Measurements from ENCODE around the gene CYP26C1.

Gene CYP26C1

GRCh38 chr10:93064874-93065660, 4.5 kb downstream of the CYP26C1 start:
- DNase-seq (ENCODE audit: low read depth in 2 of 2), result no peak

GRCh38 chr10:93065675-93066543, 5.3 kb downstream of the CYP26C1 start:
- no peak for DNase-seq (ENCODE audit: low read depth in 2 of 2)

- DNase-seq (ENCODE audit: low read depth in 2 of 2), result no peak
Observed at GRCh38 chr10:93066544-93066913, 5.9 kb downstream of the CYP26C1 start.

- no peak for DNase-seq (ENCODE audit: low read depth in 2 of 2)
Observed at GRCh38 chr10:93067443-93068365, 7.1 kb downstream of the CYP26C1 start.

GRCh38 chr10:93068411-93069244, 8.0 kb downstream of the CYP26C1 start:
- no peak for DNase-seq (ENCODE audit: low read depth in 2 of 2)

GRCh38 chr10:93069245-93069561, 8.6 kb downstream of the CYP26C1 start:
- DNase-seq (ENCODE audit: low read depth in 2 of 2), result no peak

- no peak for DNase-seq (ENCODE audit: low read depth in 2 of 2)
Observed at GRCh38 chr10:93070378-93071176, 10.0 kb downstream of the CYP26C1 start.

- no peak for DNase-seq (ENCODE audit: low read depth in 2 of 2)
Observed at GRCh38 chr10:93071177-93071472, 10.5 kb downstream of the CYP26C1 start.

- no peak for DNase-seq (ENCODE audit: low read depth in 2 of 2)
Observed at GRCh38 chr10:93071674-93072224, 11.2 kb downstream of the CYP26C1 start.

GRCh38 chr10:93072225-93072712, 11.7 kb downstream of the CYP26C1 start:
- DNase-seq (ENCODE audit: low read depth in 2 of 2), result no peak

- no peak for DNase-seq (ENCODE audit: low read depth in 2 of 2)
Observed at GRCh38 chr10:93072713-93073538, 12.3 kb downstream of the CYP26C1 start.

GRCh38 chr10:93073539-93074146, 13.0 kb downstream of the CYP26C1 start, which contains the start of gene CYP26A1:
Gene CYP26A1 (plus strand): TSS chr10:93073893. CDS start chr10:93073935, 42 bp downstream.
- no peak for DNase-seq (ENCODE audit: low read depth in 2 of 2)

- DNase-seq (ENCODE audit: low read depth in 2 of 2), result no peak
Observed at GRCh38 chr10:93074147-93074596, 13.6 kb downstream of the CYP26C1 start.

- no peak for DNase-seq (ENCODE audit: low read depth in 2 of 2)
Observed at GRCh38 chr10:93074597-93075368, 14.2 kb downstream of the CYP26C1 start.

- DNase-seq (ENCODE audit: low read depth in 2 of 2), result no peak
Observed at GRCh38 chr10:93075369-93076221, 15.0 kb downstream of the CYP26C1 start.

- no peak for DNase-seq (ENCODE audit: low read depth in 2 of 2)
Observed at GRCh38 chr10:93076871-93077270, 16.3 kb downstream of the CYP26C1 start.

GRCh38 chr10:93077860-93078337, 17.3 kb downstream of the CYP26C1 start:
- no peak for DNase-seq (ENCODE audit: low read depth in 2 of 2)

Data from stimulated activated CD8-positive, alpha-beta memory T cell treated with anti-CD3 and anti-CD28 coated beads, Interleukin-15, amount 100 ng/mL, for 48 hours (primary cell).